ENCODE results near the gene KRT7.
"Not testable (repeated sequence)": the region's sequence is repeated elsewhere in the genome, so short reads cannot be mapped to it uniquely, and the experiment has no call there.

Gene KRT7

DNA sequence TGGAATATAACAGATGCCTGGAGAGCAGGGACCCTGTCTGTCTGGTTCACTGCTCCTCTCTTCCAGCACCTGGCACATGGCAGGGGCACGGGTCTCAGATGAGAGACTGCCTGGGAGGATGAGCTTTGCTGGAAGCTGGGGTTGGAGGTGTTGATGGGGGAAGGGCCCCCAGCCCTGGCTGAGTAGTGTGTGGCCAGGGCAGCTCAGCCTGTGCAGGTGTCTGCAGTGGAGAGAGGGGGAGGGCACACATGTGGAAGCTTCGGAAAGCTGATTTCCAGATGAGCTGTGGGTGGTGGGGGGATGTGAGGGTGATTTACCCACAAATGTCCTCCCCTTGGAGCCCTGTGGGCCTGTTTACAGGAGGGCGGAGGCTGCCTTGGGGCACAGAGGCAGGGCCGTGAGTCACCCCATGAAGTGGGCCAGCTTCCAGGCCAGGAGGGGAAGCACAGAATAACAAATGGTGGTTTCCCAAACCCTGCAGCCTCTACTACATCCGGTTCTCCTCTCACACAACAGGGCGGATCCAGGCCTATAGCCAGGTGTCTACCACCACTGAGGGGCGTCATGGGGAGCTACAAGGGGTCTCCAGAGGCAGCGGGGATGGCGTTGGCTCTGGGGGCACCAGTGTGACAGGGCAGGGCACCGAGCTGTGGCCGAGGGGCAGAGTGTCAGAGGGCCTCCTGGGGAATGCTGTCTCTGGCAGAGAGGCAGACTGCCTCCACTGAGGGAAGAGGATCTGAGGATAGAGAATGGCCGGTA, 11.0 kb downstream of the KRT7 start:
- DNase-seq (ENCODE audit: low read depth), result peak; percentile 41

GRCh38 chr12:52244615-52244994, 11.6 kb downstream of the KRT7 start:
- no peak for DNase-seq (ENCODE audit: low read depth)

DNA sequence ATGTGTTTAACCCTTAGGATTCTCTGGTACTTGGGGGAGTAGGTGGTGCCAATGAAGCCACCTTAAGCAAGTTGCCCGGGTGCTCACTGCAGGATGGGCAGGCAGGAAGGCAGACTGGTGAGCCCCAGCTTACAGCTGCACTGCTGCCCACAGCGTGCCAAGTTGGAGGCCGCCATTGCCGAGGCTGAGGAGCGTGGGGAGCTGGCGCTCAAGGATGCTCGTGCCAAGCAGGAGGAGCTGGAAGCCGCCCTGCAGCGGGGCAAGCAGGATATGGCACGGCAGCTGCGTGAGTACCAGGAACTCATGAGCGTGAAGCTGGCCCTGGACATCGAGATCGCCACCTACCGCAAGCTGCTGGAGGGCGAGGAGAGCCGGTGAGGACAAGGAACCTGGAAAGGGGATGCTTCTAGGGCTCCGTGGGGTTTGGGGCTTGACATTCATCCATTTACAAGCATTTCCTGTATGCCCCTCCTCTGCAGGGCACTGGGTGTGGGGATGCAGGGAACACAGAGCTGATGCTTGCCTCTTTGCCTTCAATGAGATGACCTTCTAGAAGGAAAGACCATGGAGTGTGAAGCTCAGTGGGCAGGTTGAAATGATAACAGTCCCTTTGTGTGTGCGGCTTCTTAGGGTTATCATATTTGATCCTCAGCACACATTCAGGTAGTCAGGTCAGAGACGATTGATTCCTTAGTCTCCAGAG, 12.4 kb downstream of the KRT7 start:
- DNase-seq (ENCODE audit: low read depth), result no peak

GRCh38 chr12:52245962-52246569, 13.0 kb downstream of the KRT7 start:
- DNase-seq (ENCODE audit: low read depth), result no peak

DNA sequence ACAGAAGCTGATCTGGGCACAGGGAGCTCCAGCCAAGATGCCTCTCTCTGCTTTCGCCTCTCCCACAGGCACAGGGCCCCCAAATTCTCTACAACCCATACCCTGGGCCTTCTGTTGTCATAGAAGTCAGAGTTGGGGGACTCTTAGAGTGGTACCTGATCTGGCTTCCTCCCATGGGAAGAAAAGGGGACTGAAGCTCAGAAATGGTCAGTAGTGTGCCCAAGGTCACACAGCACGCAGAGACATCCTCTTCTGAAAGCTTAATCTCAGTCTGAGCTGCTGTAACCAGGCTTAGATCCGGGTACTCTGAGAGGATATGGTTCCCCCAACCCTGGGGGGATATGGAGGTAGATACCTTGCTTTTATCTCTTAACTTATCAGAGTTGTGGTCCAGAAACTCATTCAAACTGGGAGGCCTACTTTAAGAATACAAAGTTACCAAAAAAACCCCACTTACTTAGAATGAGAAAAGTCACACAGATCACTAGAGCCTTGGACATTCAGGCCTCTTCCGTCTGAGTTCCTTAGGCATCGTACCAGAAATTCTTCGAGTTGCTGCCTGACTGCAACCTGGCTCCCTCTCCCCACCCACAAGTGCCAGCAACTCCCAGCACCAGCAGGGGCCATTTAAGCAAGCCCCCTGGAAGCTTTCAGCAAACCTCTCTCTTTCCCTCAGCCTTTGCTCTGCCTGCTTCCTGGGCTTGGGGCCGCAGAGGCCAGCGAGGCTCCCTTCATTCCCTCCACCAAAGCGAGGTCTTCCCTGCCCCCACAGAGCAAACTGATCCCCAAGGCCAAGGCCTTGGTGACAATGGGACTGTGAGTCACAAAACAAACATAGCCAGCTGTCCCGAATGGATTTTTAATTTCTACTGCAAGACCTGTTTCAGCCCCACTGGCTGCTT, 13.9 kb downstream of the KRT7 start:
- no peak for DNase-seq (ENCODE audit: low read depth)

- DNase-seq (ENCODE audit: low read depth), result no peak
Observed at GRCh38 chr12:52247622-52248540, 14.8 kb downstream of the KRT7 start.

DNA sequence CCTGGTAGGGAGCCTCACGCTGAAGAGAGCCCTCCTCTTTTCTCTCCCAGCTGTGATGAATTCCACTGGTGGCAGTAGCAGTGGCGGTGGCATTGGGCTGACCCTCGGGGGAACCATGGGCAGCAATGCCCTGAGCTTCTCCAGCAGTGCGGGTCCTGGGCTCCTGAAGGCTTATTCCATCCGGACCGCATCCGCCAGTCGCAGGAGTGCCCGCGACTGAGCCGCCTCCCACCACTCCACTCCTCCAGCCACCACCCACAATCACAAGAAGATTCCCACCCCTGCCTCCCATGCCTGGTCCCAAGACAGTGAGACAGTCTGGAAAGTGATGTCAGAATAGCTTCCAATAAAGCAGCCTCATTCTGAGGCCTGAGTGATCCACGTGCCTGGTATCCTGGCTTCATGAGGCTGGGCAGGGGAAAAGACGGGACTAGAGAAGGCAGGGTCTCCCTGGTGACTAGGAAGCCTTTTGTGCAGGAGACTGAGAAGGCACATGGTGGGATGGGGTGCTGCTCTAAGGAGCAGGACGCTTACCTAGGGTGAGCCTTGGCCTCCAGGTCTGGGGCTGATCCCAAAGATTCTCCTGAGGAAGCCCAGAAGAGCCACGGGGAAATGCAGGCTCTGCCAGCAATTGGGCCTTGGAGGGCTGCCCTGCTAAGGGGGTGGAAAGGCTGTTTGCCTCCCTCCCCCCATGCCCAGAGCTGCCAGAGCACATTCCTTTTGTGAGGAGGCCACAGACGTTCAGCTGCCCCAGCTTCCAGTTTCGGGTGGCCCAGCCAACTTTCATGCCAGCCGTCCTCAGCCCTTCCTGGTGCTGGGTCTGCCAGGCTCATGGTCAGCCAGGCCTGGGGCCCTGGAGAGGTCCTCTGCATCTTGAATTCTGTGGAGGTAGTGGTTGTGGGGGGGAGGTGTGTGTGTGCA, 15.8 kb downstream of the KRT7 start:
- DNase-seq (ENCODE audit: low read depth), result no peak

- DNase-seq (ENCODE audit: low read depth), result no peak
Observed at GRCh38 chr12:52249511-52250047, 16.5 kb downstream of the KRT7 start.

DNA sequence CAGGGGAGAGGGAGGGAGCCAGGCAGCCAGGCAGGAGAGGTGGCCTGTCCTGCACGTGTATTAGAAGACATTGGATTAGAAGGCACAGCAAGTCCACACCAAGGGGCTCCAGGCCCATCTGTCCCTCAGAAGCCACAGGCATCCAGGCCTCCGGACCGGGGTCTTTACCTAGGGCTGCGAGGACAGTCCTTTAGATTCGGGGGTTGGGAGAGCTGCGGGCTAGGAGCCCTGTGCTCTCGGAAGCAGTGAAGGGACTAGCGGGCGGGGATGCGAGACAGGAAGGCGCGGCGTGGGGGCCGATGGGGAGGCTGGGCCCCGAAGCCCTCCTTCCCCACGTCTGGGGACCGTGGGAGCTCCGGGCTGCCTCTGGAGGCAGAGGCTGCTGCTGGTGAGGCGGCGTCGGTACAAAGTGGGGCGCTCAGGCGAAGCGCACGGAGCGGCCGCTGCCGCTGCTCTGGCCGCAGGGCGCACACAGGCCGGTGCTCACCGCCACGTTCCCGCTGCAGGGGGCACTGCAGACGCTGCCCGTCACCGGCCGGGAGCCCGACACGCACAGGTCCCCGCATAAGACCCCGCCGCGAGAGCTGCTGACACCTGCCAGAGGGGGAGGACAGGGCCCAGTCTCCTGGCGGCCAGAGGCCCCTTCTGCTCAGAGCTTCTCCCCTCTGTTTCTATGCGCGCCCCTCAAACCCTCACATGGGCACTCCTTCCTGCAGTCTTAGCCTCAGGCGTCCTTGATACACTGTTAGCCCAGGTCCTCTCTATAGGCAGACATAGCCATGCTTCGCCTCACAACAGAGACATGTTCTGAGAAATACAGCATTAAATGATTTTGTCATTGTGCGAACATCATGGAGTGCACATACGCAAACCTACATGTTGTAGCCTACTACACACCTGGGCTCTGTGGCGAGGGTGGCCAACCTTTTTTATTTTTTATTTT, 17.3 kb downstream of the KRT7 start:
- DNase-seq (ENCODE audit: low read depth), result no peak

- no peak for DNase-seq (ENCODE audit: low read depth)
Observed at GRCh38 chr12:52251367-52252051, 18.5 kb downstream of the KRT7 start.

DNA sequence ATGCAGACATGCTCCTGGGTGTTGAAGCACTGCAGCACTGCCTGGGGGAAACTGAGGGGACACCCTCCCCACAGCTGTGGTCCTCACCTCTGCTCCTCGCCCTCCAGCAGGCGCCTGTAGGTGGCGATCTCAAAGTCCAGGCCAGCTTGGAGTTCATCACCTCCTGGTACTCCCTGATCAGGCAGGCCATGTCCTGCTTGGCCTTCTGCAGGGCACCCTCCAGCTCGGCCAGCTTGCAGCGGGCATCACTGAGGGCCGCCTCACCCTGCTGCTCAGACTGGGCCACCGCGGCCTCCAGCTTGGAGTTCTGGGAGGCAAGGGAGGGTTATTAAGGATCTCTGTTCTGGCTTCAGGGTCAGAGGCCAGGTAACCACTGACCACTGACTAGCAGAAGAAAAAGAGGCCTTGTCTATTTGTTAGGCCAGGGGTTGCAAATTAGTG, 19.2 kb downstream of the KRT7 start:
- not testable (repeated sequence) for DNase-seq (ENCODE audit: low read depth)

DNA sequence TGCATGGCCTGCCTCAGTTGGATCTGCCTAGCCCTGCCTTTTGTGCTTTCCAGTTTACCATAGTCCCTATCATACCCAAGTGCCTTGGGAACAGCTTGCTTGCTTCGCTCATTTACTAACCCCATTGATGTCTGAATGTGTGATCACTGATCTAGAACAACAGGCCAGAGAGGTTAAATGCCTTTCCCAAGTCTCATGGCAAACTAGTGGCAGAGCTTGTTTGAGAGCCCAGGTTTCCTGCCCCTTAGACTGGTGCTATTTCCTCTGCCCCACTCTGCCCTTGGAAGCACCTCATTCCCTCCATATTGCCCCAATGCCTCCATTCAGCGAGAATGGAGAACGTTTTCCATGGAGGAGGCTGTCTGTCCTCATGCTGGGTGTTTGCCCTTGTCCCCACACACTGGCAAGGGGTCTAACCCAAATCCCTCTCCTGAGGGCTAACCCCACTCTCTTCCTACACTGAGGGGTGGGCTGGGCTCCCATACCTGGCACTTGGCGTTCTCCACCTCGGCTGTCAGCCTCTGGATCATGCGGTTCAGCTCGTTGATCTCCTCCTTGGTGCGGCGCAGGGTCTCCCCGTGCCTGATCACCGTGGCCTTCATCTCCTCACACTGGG, 19.8 kb downstream of the KRT7 start:
- DNase-seq (ENCODE audit: low read depth), result no peak

- DNase-seq (ENCODE audit: low read depth), result no peak
Observed at GRCh38 chr12:52253391-52254179, 20.5 kb downstream of the KRT7 start.

DNA sequence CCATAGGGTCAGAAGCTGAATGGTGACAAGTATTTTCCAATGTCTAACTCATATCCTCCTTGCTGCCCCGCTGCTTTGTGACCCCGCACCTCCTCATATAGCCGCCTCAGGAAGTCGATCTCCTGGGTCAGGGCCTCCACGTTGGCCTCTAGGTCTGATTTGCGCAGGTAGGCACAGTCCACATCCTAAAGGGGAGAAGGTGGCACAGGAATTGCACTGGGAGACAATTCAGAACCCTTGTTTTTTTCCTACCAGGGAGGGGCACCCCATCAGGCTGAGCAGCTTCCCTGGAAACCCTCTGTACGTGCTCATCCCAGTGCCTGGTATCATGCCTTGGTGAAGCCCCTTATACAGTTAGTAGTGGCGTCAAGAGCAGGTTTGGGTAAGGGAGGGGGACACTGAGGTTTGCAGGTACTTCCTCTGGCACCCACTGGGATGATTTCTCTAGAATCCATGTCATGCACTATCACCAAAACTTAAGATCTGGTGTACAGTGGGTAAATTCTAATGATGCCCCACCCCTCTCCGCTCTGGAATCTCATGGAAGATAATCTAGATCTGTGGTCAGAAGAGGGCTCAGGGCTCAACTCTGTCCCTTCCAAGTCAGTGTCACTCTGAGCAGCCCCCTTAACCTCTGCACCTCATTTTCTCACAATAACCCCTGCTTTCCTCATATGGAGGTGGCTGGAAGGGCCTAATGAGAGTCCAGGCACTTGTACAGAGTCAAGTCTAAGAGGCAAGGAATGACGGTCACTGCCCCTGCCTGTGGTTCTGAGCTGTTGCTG, 21.3 kb downstream of the KRT7 start:
- no peak for DNase-seq (ENCODE audit: low read depth)

DNA sequence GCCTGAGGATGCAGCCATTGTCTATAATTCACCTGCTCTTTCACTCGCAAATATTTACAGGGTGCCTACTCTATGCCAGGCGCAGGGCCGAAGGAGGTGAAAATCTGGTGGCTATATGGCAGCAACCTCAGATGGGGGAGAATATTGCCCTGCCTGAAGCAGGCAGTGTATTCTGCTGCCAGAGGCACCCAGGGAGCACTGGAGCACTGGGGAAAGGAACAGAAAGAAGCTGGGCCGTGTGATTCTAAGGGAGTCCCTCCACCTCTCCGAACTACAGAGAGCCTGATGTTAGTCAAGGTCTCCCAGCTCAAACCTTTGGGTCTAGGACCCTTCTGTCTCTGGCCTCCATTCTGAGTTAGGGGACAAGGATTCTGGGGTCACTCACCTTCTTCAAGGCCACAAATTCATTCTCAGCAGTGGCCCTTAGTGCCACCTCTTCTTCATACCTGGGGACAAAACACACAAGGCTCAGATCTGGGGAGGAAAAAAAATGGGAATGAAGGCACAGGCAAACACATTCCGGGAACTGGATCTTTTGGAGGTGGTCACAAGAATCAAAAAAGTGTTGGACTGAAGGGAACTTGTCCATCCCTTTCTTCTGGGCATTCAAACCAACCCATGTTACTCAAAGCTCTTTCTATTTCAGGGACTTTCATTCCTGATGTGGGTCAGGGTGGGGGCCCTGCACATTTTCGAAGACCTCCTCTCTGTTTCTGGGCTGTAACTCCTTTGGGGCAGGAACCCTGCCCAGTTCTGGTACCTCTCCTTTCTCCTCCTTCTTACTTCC, 22.1 kb downstream of the KRT7 start:
- DNase-seq (ENCODE audit: low read depth), result no peak
